ENCODE data around the gene KCNG4. TPM values are rescaled to one million over a fixed set of nuclear protein-coding genes. Genes with fewer than 3 reads are reported as not detected.

KCNG4 gene
- total RNA-seq, 6 experiments from 2014 or later: not detected

DNA sequence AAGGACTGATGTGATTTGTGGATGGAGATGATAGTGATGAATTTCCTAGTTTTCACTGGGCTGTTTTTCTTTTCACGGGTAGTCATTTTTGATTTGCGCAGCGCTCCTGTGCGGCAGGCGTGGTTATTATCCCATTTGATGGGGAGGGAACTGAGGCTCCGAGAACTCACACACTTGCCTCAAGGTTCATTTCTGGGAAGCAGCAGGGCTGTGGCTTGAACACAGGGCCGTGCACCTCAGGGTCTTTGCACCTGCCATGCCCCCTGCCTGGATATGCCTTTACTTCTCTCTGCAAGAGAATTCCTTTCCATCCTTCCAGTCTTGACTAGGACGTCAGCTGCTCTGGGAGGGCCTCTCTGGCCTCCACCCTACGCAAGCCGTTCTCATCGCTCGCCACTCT is 38.5 kb upstream of the KCNG4 start:
- TF ChIP-seq CTCF (IDR thresholded peaks at IDR 0.05): no peak
- Mint-ChIP-seq H3K27ac (no peak overlapping the region), H3K4me3 (no peak overlapping the region), H3K36me3 (ENCODE audit: low read depth) (no peaks in the 10 kb centered on the region), H3K27me3 (ENCODE audit: insufficient read depth) (peaks cover 20% of the 10 kb centered on the region), H3K4me1 (ENCODE audit: low read depth) (peaks cover 3% of the 10 kb centered on the region), H3K9me3 (no peaks in the 10 kb centered on the region)
- no peak for DNase-seq

- no peaks in the 10 kb centered on the region for H3K36me3 Mint-ChIP-seq (ENCODE audit: low read depth)
- TF ChIP-seq CTCF (IDR thresholded peaks at IDR 0.05): peak; percentile 93
- H3K9me3 Mint-ChIP-seq: no peaks in the 10 kb centered on the region
- no peaks in the 10 kb centered on the region for H3K4me1 Mint-ChIP-seq (ENCODE audit: low read depth)
- DNase-seq: peak; percentile 38
- H3K4me3 Mint-ChIP-seq: no peak overlapping the region
- no peak overlapping the region for H3K27ac Mint-ChIP-seq
- peaks cover 17% of the 10 kb centered on the region for H3K27me3 Mint-ChIP-seq (ENCODE audit: insufficient read depth)
Observed at GRCh38 chr16:84277244-84277823, 37.5 kb upstream of the KCNG4 start.

- H3K36me3 Mint-ChIP-seq (ENCODE audit: low read depth): no peaks in the 10 kb centered on the region
- peaks cover 7% of the 10 kb centered on the region for H3K27me3 Mint-ChIP-seq (ENCODE audit: insufficient read depth)
- no peak for DNase-seq
- H3K4me3 Mint-ChIP-seq: no peak overlapping the region
- no peak overlapping the region for H3K27ac Mint-ChIP-seq
- H3K4me1 Mint-ChIP-seq (ENCODE audit: low read depth): no peaks in the 10 kb centered on the region
- no peaks in the 10 kb centered on the region for H3K9me3 Mint-ChIP-seq
- no peak for TF ChIP-seq CTCF (IDR thresholded peaks at IDR 0.05)
Observed at GRCh38 chr16:84275585-84276151, 35.9 kb upstream of the KCNG4 start.

- H3K27me3 Mint-ChIP-seq (ENCODE audit: insufficient read depth): peaks cover 7% of the 10 kb centered on the region
- H3K36me3 Mint-ChIP-seq (ENCODE audit: low read depth): no peaks in the 10 kb centered on the region
Observed at GRCh38 chr16:84274515-84274914, 34.7 kb upstream of the KCNG4 start.

GRCh38 chr16:84272740-84273320 is 33.0 kb upstream of the KCNG4 start:
- Mint-ChIP-seq H3K27ac (no peak overlapping the region), H3K36me3 (ENCODE audit: low read depth) (no peaks in the 10 kb centered on the region)
- TF ChIP-seq CTCF (IDR thresholded peaks at IDR 0.05): no peak

More at GRCh38 chr16:84274515-84274914, 34.7 kb upstream of the KCNG4 start:
- Mint-ChIP-seq H3K9me3 (no peaks in the 10 kb centered on the region), H3K4me1 (ENCODE audit: low read depth) (no peaks in the 10 kb centered on the region), H3K27ac (no peak overlapping the region), H3K4me3 (no peak overlapping the region)
- TF ChIP-seq CTCF (IDR thresholded peaks at IDR 0.05): no peak
- DNase-seq: no peak

More at GRCh38 chr16:84272740-84273320, 33.0 kb upstream of the KCNG4 start:
- H3K9me3 Mint-ChIP-seq: no peaks in the 10 kb centered on the region
- peaks cover 12% of the 10 kb centered on the region for H3K27me3 Mint-ChIP-seq (ENCODE audit: insufficient read depth)
- no peak overlapping the region for H3K4me3 Mint-ChIP-seq
- DNase-seq: no peak
- no peaks in the 10 kb centered on the region for H3K4me1 Mint-ChIP-seq (ENCODE audit: low read depth)

Measured in HFFc6 (cell line).